Astrocyte (in vitro differentiated cells and primary cell): ENCODE measurements around the gene HINT1.

ENCODE experiments used
- EZH2 ChIP-seq: IDR thresholded peaks from 2 replicates; pipeline ENCODE4 v1.6.1; 2012; ENCODE audit warnings: mild to moderate bottlenecking, low read length, inconsistent platforms; ENCODE audit not compliant: insufficient read depth
- TF ChIP-seq, protein P1 (sequence below): IDR thresholded peaks from 2 replicates; pipeline ENCODE4 v1.5.1; 2011; ENCODE audit warnings: low read depth, mild to moderate bottlenecking, inconsistent platforms, low read length, moderate library complexity; ENCODE audit not compliant: insufficient read depth

DNA sequence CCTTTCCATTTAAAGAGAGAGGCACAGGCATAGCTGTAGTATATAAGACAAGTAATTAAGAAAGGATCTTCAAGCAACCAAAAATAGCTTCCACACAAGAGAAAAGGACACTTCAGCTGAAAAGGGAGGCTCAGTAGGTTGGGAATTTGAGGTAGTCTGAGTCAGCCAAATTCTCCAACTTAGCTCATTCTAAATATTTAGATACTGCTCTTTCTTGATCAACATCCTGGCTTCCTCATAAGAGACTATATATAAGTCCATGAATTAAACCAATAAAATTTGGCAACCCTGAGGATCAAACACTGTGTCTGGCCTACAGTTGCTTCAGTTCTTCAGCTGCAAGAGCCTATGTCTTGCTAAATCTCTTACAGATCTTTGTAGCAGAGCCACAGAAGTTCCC is 17.8 kb downstream of the HINT1 start:
- TF ChIP-seq, protein P1, sequence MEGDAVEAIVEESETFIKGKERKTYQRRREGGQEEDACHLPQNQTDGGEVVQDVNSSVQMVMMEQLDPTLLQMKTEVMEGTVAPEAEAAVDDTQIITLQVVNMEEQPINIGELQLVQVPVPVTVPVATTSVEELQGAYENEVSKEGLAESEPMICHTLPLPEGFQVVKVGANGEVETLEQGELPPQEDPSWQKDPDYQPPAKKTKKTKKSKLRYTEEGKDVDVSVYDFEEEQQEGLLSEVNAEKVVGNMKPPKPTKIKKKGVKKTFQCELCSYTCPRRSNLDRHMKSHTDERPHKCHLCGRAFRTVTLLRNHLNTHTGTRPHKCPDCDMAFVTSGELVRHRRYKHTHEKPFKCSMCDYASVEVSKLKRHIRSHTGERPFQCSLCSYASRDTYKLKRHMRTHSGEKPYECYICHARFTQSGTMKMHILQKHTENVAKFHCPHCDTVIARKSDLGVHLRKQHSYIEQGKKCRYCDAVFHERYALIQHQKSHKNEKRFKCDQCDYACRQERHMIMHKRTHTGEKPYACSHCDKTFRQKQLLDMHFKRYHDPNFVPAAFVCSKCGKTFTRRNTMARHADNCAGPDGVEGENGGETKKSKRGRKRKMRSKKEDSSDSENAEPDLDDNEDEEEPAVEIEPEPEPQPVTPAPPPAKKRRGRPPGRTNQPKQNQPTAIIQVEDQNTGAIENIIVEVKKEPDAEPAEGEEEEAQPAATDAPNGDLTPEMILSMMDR, result no peak
- TF ChIP-seq EZH2, result no peak
